ENCODE results near the gene PRPF39.
"Not testable (repeated sequence)": the region's sequence is repeated elsewhere in the genome, so short reads cannot be mapped to it uniquely, and the experiment has no call there.

The PRPF39 gene

DNA sequence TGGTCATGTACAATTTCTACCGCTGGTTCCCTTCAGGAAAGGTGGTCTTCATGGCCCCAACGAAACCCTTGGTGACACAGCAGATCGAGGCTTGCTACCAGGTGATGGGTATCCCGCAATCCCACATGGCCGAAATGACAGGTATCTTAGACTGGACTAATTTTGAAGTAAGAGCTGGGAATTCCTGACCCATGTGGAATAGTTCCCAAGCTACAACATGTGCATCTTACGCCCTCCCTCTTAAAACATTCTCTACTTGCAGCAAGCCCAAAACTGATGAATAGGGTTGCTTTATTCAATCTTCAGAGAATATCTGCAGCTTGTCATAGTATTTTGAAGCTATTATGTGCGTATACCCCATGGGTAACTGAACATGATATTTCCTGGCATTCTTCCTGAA lies 52.5 kb downstream of the PRPF39 start:
- DNase-seq (ENCODE audit: low read depth in 2 of 2), result no peak

DNA sequence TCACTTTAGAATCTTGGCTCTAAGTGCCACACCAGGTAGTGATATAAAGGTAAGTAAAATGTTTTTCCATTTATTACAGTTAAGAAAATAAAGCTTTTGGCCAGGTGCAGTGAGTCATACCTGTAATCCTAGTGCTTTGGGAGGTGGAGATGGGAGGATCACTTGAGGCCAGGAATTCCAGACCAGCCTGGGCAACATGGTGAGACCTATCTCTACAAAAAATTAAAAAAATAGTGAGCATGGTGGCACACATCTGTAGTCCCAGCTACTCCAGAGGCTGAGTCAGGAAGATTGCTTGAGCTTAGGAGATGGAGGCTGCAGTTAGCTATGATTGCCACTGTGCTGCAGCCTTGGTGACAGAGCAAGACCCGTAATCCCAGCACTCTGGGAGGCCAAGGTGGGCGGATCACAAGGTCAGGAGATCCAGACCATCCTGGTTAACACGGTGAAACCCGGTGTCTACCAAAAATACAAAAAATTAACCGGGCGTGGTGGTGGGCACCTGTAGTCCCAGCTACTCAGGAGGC lies 56.8 kb downstream of the PRPF39 start:
- no peak for DNase-seq (ENCODE audit: low read depth in 2 of 2)

DNA sequence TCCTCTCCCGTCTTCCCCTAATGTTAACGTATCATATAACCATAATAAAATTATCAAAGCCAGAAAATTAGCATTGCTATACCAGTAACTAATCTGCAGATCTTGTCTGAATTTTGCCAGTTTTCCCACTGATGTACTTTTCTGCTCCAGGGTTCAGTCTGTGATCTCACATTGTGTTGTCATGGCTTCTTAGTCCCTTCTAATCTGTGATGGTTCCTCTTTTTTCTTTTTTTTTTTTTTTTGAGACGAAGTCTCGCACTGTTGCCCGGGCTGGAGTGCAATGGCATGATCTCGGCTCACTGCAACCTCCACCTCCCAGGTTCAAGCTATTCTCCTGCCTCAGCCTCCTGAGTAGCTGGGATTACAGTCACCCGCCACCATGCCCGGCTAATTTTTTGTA lies 58.2 kb downstream of the PRPF39 start:
- DNase-seq (ENCODE audit: low read depth in 2 of 2), result not testable (repeated sequence)

DNA sequence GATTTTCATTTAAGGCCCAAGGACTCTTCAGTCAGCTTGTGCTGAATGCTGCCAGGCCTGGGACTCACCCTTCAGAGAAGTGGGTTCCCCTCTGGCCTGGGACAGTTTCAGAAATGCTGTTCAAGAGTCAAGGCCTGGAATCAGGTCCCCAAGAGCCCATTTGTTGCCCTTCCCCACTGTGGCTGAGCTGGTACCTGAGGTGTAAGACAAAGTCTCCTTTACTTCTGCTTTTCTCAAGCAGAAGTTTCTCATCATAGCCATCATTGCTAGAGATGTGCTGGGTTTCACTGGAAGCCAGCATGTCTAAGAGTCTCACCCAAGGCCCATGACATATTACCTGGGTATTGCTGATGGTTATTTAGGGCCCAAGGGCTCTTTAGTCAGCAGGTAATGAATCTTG lies 60.7 kb downstream of the PRPF39 start:
- no peak for DNase-seq (ENCODE audit: low read depth in 2 of 2)

DNA sequence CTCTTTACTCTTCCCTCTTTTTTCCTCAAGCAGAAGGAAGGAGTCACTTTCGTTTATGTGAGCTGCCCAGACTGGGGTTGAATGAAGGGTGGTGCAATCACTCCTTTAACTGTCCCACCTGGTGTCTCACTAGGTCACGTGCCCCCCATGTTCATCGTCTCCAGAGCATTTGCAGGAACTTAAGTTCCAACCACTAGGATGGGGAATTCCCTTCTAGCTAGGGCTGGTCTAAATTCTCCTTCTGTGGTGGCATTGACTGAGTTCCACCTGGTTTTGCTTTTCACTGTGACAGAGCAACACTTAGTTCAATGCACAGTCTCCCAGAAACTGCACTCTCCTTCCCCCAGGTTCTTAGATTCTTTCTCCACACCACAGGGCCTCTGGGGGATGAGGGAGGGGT lies 61.3 kb downstream of the PRPF39 start:
- DNase-seq (ENCODE audit: low read depth in 2 of 2), result no peak

DNA sequence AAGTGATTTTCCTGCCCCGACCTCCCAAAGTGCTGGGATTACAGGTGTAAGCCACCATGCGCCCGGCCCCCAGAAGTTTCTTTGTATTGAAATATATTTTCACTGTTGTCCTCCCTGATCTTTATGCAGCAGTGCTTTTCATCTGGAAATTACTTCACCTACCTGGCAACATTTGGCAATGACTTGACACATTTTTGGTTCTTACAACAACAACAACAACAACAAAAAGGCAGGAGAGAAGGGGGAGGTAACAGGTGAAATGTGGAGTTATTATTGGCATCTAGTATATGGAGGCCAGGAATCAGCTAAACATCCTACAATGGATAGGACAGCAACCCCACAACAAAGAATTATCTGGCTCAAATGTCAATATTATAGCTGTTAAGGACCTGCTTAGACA lies 65.7 kb downstream of the PRPF39 start:
- no peak for DNase-seq (ENCODE audit: low read depth in 2 of 2)

DNA sequence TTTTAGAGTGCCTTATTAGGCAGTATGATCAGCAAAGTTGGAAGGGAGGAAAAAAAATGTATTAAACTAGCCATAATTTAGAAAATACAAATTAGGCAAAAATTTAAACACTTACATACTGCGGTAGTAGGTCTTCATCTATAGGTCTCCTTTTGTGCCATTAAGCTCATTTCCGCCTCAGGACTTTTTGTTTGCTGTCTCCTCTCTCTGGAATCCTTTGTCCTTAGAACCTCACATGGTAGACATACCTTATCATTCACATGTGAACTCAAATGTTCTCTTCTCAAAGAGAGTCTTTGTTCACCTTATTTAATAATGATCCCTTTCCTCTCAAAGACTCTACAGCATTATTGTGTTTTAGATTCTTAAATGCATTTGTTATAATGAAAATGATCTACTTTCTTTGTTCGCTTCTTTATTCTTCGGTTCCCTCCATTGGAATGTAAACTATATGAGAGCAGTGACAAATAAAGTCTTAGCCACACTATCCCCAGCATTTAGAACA lies 66.5 kb downstream of the PRPF39 start:
- no peak for DNase-seq (ENCODE audit: low read depth in 2 of 2)

DNA sequence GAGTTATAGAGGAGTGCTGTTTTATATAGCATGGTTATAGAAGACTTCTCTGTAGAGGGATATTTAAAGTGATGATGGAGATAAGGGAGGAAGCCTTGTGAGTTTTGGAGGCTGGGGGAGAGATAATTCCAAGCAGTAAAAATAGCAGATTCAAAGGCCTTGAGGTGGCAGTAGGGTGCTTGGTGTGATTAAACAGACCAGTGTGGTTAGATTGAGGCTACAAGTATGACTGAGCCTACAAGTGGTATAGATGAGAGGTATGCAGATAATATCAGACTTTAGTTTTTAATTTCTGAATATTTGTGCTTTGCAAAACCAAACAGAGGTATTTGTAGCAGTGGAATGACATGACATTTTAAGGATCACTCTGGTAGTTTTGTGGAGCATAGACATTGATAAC lies 72.2 kb downstream of the PRPF39 start:
- no peak for DNase-seq (ENCODE audit: low read depth in 2 of 2)

Measured in stimulated activated CD4-positive, alpha-beta T cell treated with anti-CD3 and anti-CD28 coated beads, Interleukin-4, amount 100 ng/mL, for 48 hours (primary cell).